Measurements from ENCODE around the gene ZNF492.

- no peak for TF ChIP-seq POLR2A (IDR thresholded peaks at IDR 0.05; ENCODE audit: low read depth, low read length)
- no peak for TF ChIP-seq STAT1 (conservative IDR thresholded peaks at IDR 0.05)
- no peak for TF ChIP-seq HDAC6 (IDR thresholded peaks at IDR 0.05; ENCODE audit: unreplicated experiment)
- no peak for TF ChIP-seq CEBPB (IDR thresholded peaks at IDR 0.05; ENCODE audit: borderline replicate concordance in 1 of 2, low read depth in 2 of 2, low read length in 2 of 2)
These were observed 14.8 kb upstream of the ZNF492 start for GRCh38 chr19:22619371-22619770.
